Measurements from ENCODE around the gene TM9SF3. TPM values are rescaled to one million over a fixed set of nuclear protein-coding genes. Genes with fewer than 3 reads are reported as not detected.

TM9SF3 gene
- total and polyA plus RNA-seq, 10 of the 15 experiments (the other 5 are each of a cell fraction or from before 2014, with no cell fraction given): 17.1 to 85.4 (median 44.9) TPM

- no peak for TF ChIP-seq TBL1XR1 (IDR thresholded peaks at IDR 0.05; ENCODE audit: low read depth, low read length)
- no peak for TF ChIP-seq MTA2 (IDR thresholded peaks at IDR 0.05; ENCODE audit: low read depth)
These were observed 31.8 kb upstream of the TM9SF3 start (continued) for GRCh38 chr10:96618653-96619052.

GRCh38 chr10:96616961-96617360 lies 30.1 kb upstream of the TM9SF3 start:
- ATAC-seq: no peak
- no peak for TF ChIP-seq KDM1A (IDR thresholded peaks at IDR 0.05; ENCODE audit: borderline replicate concordance)
- TF ChIP-seq MEF2A (IDR thresholded peaks at IDR 0.05; ENCODE audit: insufficient read depth, low read depth, low read length): no peak
- no peak for TF ChIP-seq BCL11A (IDR thresholded peaks at IDR 0.05; ENCODE audit: low read depth, low read length)
- TF ChIP-seq CEBPZ (IDR thresholded peaks at IDR 0.05; ENCODE audit: low read depth, low read length): no peak
- no peak for TF ChIP-seq EGR1 (IDR thresholded peaks at IDR 0.05; ENCODE audit: borderline replicate concordance in 1 of 2, low read depth in 2 of 2, low read length in 2 of 2)
- no peak for TF ChIP-seq MAX (IDR thresholded peaks at IDR 0.05; ENCODE audit: low read depth, low read length)
- no peak for TF ChIP-seq MXI1 (IDR thresholded peaks at IDR 0.05; ENCODE audit: low read depth, low read length)
- TF ChIP-seq NR2C2 (IDR thresholded peaks at IDR 0.05; ENCODE audit: borderline replicate concordance, control insufficient read depth, insufficient read length, low read depth): no peak
- no peak for TF ChIP-seq MYC (IDR thresholded peaks at IDR 0.05; ENCODE audit: insufficient read depth, insufficient read length, insufficient replicate concordance, low read length, severe bottlenecking)
- no peak for TF ChIP-seq ESRRA (IDR thresholded peaks at IDR 0.05; ENCODE audit: low read length)
- TF ChIP-seq NR2F1 (conservative IDR thresholded peaks at IDR 0.05): no peak
- no peak for TF ChIP-seq ZNF24 (IDR thresholded peaks at IDR 0.05)
- no peak for TF ChIP-seq CTCF (IDR thresholded peaks at IDR 0.05 in 2 of 3, conservative IDR thresholded peaks at IDR 0.05 in 1 of 3; ENCODE audit: control insufficient read depth in 2 of 3, extremely low read depth in 1 of 3, insufficient read depth in 1 of 3, low read depth in 3 of 3, low read length in 3 of 3)
- no peak for TF ChIP-seq EED (IDR thresholded peaks at IDR 0.05; ENCODE audit: low read depth)
- no peak for TF ChIP-seq ZSCAN29 (IDR thresholded peaks at IDR 0.05)
- TF ChIP-seq SRF (IDR thresholded peaks at IDR 0.05; ENCODE audit: low read depth in 2 of 2, low read length in 2 of 2): no peak
- TF ChIP-seq CHD4 (IDR thresholded peaks at IDR 0.05): no peak
- no peak for TF ChIP-seq BRCA1 (IDR thresholded peaks at IDR 0.05; ENCODE audit: low read depth, low read length)
- no peak for TF ChIP-seq POLR2A (IDR thresholded peaks at IDR 0.05; ENCODE audit: low read depth, low read length)

More at GRCh38 chr10:96616961-96617360, 30.1 kb upstream of the TM9SF3 start:
- Histone ChIP-seq H4K20me1 (ENCODE audit: control insufficient read depth, insufficient read depth) (no peaks in the 10 kb centered on the region; the same call in 1 of the 2 replicates), H3K4me1 (ENCODE audit: control insufficient read depth, insufficient read depth, low read length) (no peaks in the 10 kb centered on the region), H3K9me3 (replicated peaks; ENCODE audit: control insufficient read depth, insufficient read depth, low read length) (no peaks in the 10 kb centered on the region), H2AFZ (ENCODE audit: control insufficient read depth, low read depth, low read length) (no peak overlapping the region), H3K4me3 (no peak overlapping the region), H3K27ac (ENCODE audit: control insufficient read depth, insufficient read depth) (no peak overlapping the region), H3K79me2 (ENCODE audit: control insufficient read depth, insufficient read depth, low read length) (no peaks in the 10 kb centered on the region), H3K9ac (ENCODE audit: control insufficient read depth, insufficient read depth, low read length) (no peak overlapping the region), H3K4me2 (ENCODE audit: control insufficient read depth, insufficient read depth) (no peak overlapping the region), H3K27me3 (replicated peaks in 1 of 2; ENCODE audit: control insufficient read depth in 2 of 2, insufficient read depth in 2 of 2, low read length in 1 of 2) (no peaks in the 10 kb centered on the region), H3K36me3 (ENCODE audit: control insufficient read depth in 2 of 2, insufficient read depth in 2 of 2, low read length in 1 of 2) (peaks cover 45 to 62% of the 10 kb centered on the region in 2 experiments)
- in situ Hi-C loops (cut with MboI): no loop called here
- intact Hi-C loops (cut with micrococcal nuclease; ENCODE audit: unreplicated experiment): no loop called here
- RAD21 ChIA-PET (ENCODE audit: unreplicated experiment): no interaction called here
- POLR2A ChIA-PET: no interaction called here
- SMC1A ChIA-PET (ENCODE audit: uncharacterized antibody, unreplicated experiment): no interaction called here
- no peak for FAIRE-seq
- 93% methylated on average over 4 of the region's 4 CpGs for whole genome bisulfite sequencing (ENCODE audit: insufficient coverage, insufficient replicate concordance, low lambda C conversion rate, missing lambda C conversion rate)
- CTCF ChIA-PET: interaction anchor here (2.3 kb wide), 1 partner anchor 24 kb away, joined by 6 read pairs; no protein-coding TSS in a partner anchor
- BruUV-seq (replicated peaks): no TSS peak
- DNase-seq (ENCODE audit: low read depth, low spot score): no peak

All from GM12878 (cell line).